Skin epidermis (tissue), 12 donors: ENCODE measurements around the gene AIRE.

ENCODE experiments used
- H3K27ac ChIP-seq, 21 experiments: fragments of 200-600 bp; sonication (generic) in 11 of 21; one replicate each; pipeline ENCODE4 v1.5.0; 2020; ENCODE audit warnings: mild to moderate bottlenecking in 3 of 21, inconsistent platforms in 2 of 21, moderate library complexity in 2 of 21
- H3K4me3 ChIP-seq, 7 experiments: fragments of 200-600 bp; sonication (generic) in 2 of 7; one replicate each; pipeline ENCODE4 v1.5.0; 2020; ENCODE audit warnings: inconsistent platforms in 2 of 7, mild to moderate bottlenecking in 2 of 7, moderate library complexity in 1 of 7

The AIRE gene

DNA sequence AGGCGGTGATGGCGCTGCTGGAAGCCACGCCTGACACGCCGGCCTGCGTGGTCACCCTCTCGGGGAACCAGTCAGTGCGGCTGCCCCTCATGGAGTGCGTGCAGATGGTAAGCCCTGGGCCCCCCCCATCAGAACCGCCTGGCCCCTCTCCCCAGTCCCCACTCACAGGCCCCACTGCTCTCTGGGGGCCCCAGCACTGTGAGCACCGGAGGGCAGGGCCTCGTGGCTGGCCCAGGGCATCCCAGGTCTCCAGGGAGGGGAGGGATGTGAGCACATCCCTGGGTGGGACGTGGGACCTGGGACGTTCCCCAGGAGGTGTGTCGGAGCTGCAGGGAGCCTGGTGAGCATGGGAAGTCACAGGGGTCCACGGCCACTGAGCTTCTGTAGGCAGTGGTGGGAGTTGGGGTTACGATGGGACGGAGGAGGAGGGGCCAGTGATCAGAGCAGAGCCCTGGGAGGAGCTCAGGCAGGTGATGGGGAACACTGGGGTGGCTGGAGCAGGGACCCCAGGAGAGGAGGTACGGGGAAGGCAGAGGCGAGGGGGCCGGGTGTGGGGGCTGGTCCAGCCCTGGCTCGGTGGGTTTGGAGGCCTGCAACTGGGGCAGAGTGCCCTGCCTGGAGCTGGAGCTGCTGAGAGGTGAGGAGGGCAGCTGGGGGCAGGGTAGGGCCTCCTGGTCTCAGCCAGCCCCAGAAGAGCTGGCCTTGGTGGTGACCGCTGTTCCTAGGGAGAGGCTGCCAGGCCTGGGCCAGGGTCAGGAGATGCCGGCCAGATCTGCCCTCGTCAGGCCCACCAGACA is 33.0 kb downstream of the AIRE start:
- H3K27ac ChIP-seq: no peak overlapping the region
- H3K4me3 ChIP-seq: no peak overlapping the region

DNA sequence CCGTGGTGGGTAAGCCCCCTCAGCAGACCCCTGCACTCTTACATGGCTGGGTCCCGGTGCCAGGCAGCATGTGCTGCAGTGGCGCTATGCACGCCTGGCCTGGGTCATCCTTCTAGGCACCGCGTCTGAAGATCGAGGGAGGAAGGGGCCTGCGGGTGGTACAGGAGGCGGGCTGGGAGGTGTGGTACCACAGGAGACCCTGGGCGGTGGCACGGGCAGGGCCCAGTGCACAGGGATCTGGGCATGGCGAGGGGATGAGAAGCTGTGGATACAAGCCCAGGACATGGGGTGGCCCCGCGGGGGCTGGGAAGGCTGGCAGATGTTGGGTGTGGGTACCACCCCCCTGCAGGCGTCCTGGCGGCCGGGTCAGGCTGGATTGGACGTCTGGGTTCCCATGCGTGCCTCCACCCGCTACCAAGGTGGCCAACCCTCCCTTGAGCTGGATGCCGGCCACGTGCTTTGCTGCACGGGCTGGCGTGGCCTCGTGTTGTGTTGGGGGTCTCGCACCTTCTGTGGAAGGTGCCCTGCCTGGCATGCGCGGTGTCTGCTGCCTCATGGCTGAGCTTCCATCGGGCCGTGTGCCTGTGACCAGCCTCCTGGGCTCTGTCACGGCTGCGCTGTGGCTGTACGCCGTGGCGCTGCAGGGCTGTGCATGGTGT is 33.9 kb downstream of the AIRE start:
- Histone ChIP-seq H3K27ac (no peak overlapping the region), H3K4me3 (no peak overlapping the region)

DNA sequence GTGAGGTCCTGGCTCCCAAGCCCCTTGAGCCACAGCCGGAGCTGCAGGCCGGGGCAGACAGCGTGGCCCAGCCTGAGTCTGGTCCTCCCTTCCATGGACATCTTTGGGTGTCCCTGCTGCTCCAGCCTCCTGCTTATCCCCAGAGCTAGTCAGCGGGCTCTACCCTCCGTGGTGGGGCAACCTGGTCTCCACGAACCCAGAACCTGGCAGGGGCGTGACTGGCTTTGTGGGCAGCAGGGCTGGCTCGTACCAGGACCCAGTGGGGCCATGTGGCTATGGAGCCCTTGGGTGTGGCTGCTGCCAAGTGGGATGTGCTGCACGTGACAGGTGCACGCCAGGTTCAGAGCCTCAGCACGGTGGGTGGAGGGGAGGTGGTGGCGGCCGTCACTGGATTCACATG is 35.2 kb downstream of the AIRE start:
- no peak overlapping the region for H3K4me3 ChIP-seq
- H3K27ac ChIP-seq: no peak overlapping the region

DNA sequence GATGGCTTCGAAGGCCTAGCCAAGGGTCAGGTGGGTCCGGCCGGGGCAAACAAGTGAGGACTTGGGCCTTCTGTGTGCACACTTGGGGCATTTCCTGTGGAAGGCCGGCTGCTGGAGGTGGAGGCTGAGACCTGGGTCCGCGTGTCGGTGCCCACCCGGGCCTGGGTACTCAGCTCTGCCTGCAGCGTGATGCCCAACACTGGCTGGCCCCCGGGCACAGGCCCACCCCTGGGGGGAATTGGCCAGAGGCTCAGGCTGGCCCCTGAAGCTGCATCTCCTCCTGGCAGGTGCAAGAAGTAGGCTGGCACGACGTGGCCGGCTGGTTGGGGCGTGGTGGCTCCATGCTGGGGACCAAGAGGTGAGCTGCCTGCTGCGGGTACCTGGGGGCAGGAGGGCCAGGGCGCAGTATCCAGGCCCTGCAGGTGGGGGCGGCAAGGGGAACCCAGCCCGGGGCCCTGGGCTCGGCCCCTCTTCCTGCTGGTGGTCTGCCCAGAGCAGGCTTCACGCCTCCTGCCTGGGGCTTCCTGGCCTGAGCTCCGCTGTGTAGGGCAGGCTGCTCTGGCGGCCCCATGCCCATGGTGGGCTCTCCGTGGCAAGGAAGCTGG is 36.3 kb downstream of the AIRE start:
- Histone ChIP-seq H3K4me3 (no peak overlapping the region), H3K27ac (no peak overlapping the region)

DNA sequence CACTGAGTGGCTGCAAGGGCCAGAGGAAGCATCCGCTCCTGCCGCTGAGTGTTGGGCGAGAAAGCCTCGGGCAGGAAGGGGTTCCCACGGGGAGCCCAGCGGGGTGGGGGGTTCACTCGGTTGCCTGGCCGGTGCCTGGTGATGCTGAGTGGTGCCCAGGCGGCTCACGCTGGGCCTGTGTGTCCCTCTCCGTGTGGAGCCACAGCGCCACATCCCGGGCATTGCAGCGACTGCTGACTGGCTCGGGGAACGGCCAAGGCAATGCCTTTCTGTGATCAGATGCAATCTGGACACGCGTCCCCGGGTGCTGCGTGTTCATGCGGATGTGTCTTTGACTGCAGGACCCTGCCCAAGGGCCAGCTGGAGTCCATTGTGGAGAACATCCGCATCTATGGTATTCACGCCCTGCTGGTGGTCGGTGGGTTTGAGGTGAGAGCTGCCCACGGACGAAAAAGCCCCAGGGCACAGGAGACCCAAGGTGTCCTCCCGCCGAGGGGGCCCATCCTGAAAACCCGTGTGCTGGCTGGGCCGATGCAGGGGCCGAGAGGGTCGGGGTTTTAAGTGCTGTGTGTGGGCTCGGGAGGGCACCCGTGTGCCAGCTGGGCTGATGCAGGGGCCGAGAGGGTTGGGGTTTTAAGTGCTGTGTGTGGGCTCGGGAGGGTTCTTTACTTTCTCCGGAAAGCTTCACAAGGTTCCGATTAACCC is 37.1 kb downstream of the AIRE start:
- H3K27ac ChIP-seq: no peak overlapping the region
- no peak overlapping the region for H3K4me3 ChIP-seq

DNA sequence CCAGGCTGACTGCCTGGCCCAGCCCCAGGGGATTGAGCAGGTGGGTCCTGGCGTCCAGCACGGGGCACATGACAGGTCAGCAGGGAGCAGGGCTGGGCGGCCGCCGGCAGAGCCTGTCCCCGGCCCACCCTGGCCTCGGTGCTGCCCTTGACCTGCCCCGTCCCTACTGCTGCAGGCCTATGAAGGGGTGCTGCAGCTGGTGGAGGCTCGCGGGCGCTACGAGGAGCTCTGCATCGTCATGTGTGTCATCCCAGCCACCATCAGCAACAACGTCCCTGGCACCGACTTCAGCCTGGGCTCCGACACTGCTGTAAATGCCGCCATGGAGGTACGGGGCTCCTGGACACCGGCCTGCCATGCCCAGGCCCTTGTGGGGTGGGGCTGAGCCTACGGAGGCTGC is 37.9 kb downstream of the AIRE start:
- no peak overlapping the region for H3K27ac ChIP-seq

DNA sequence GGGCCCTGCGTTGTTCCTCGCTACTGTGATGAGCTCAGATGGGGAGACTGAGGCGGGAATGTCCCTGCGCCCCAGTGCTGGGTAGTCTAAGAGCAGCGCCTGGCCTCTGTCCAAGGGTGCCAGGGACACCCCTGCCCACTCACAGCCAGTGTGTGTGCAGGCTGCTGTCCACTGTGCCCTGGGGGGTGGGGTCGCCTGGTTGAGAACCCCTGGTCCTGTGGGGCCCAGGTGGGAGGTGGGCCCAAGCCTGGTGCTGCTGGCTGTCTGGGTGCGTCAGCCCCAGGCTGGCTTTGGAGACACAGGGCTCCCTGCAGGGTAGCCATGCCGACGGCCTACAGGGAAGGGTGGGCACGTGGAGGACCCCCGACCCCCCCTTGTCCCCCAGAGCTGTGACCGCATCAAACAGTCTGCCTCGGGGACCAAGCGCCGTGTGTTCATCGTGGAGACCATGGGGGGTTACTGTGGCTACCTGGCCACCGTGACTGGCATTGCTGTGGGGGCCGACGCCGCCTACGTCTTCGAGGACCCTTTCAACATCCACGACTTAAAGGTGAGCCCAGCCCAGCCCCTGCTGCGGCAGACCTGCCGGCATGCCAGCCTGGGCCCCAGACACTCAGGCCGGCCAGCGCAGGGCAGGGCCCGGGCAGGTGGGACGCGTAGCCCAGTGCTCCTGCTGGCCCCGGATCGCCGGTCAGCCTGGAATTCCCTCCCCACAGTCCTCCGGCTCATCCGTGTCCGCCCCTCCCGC is 38.6 kb downstream of the AIRE start:
- no peak overlapping the region for H3K4me3 ChIP-seq
- peak overlapping the region in 1 of 21 experiments; percentile 26 for H3K27ac ChIP-seq

More for the DNA sequence above, 37.9 kb downstream of the AIRE start:
- H3K4me3 ChIP-seq: no peak overlapping the region

DNA sequence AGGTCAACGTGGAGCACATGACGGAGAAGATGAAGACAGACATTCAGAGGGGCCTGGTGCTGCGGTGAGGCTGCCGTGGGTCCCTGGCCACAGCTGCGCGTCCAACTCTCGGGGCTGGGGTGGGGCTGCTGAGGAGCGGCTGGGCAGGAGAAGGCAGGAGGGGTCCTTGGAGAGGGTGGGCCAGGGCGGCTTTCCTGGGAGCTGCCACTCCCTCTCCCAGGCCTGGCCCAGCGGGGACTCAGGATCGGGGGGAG is 39.1 kb downstream of the AIRE start:
- no peak overlapping the region for H3K27ac ChIP-seq
- no peak overlapping the region for H3K4me3 ChIP-seq

DNA sequence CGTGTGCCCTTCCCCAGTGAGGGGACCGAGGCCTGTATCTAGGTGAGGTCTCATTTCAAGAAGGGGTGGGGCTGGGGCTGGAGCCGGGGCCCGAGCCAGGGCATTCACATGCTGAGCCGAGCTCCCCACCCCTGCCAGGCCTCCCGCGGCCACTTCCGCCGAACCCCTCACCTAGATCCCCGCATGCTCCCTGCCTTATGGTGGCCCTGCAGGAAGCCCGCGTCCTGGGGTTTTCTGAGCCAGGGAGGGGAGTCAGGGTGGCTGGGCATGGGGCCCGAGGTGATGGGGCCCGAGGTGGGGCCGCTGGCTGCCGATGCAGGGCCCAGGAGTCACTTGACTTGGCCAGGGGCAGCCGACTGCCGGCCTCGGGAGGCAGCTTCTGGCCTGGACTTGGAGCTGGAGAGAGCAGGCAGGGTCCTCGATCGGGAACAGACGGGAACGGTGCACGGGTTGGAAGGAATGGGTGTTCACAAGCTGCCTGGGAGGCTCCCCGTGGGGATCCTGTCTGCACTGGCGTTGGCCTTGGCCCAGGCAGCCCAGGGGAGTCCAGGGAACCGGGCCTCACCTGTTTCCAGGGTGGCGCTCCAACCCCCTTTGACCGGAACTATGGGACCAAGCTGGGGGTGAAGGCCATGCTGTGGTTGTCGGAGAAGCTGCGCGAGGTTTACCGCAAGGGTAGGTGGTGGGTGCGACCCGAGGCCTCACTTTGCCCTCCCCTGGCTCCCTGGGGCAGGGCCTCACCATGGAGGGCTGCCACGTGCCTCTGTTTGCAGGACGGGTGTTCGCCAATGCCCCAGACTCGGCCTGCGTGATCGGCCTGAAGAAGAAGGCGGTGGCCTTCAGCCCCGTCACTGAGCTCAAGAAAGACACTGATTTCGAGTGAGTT is 40.0 kb downstream of the AIRE start:
- H3K4me3 ChIP-seq: no peak overlapping the region
- H3K27ac ChIP-seq: no peak overlapping the region

DNA sequence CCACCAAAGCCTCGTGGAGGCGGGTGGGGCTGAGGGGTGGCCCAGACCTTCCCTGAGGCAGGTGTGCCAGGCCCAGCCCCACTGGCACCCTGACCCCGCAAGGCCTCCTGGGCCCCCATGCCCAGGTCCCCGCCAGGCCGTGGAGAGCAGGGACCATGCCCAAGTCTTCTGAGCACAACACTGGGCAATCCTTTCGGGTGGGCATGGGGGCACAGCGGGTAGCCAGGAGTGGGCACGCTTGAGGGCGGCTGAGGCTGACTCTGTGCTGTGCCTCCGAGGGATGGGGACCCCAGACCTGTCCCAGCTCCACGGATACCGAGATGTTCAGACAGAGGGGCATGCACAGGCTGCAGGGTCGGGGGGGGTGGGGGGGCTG is 40.6 kb downstream of the AIRE start:
- no peak overlapping the region for H3K4me3 ChIP-seq
- H3K27ac ChIP-seq: no peak overlapping the region

DNA sequence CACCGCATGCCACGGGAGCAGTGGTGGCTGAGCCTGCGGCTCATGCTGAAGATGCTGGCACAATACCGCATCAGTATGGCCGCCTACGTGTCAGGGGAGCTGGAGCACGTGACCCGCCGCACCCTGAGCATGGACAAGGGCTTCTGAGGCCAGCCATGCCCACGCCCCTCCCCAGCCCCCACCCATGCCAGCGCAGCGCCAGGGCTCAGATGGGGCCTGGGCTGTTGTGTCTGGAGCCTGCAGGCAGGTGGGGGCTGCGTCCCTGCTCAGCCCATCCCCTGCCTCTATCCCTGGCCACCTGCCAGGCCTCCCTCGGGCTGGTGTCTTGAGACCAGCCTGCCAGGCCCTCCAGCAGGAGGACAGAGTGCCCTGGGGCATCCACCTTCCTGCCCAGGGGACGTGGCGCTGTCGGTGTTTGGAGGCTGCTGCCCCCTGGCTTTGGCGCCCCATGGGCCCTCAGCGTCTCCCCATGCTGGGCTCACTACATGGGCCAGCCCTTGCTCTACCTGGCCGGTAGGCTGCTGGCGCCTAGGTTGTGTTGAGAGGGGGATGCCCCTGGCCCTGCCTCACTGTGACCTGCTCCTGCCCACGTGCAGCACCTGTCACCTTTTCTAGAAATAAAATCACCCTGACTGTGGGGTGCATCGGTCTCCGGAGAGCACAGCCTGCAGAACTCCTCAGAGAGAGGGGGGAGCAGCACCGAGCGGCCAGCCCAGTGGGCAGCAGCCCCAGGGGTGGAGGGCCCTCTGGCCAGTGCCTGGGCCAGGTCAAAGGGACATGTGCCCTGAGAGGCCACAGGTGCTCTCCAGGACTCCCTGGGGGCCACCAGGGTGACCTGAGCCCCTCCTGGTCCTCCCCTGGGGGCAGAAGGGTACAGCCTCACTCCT is 41.3 kb downstream of the AIRE start:
- Histone ChIP-seq H3K27ac (no peak overlapping the region), H3K4me3 (no peak overlapping the region)

DNA sequence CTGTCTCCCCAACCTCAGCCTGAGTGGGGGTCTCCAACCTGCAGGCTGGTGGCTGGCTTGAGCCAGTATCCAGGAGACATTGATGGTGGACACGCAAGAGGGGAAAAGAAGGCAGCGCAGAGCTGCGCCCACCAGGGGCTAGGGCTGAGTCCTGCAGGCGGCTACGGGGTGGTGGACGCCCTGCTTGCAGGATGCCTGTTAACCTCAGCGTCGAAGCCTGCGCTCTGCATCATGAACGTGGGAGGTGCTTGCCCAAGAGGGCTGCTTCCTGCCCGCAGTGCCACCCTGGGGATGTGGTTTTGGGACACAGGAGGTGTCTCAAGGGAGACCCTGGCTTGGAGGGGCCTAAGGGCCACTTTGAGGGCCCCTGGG is 41.9 kb downstream of the AIRE start:
- Histone ChIP-seq H3K4me3 (no peak overlapping the region), H3K27ac (no peak overlapping the region)

DNA sequence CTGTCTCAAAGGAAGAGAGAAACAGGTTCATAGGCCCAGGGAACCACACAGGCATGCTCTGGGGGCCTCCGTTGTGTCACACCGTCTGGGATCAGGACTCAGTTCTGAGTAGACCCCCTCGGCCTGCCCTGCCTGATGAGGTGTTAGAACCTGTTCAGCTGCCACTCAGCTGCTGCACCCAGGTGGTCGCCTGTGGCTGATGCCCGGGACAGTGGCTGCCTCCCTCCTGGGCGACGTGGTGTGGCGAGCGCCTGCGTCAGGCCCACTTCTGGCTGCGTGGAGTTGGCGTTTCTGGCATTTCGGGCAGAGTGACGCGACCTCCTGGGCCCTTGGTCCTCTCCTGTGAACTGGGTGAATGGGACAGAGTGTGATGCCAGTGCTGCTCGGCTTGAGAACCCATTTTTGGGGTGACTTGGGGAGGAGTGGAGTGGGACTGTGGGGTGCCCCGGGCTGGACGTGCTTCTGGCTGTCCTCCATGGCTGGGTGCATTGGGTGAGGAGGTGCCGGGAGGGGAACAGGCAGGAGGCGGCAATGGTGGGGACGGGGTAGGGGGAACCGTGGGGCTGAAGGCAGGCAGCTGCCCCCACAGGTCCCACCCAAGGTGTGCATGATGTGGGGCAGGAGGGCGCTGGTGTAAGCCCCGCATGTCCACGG is 42.7 kb downstream of the AIRE start:
- Histone ChIP-seq H3K4me3 (no peak overlapping the region), H3K27ac (no peak overlapping the region)

DNA sequence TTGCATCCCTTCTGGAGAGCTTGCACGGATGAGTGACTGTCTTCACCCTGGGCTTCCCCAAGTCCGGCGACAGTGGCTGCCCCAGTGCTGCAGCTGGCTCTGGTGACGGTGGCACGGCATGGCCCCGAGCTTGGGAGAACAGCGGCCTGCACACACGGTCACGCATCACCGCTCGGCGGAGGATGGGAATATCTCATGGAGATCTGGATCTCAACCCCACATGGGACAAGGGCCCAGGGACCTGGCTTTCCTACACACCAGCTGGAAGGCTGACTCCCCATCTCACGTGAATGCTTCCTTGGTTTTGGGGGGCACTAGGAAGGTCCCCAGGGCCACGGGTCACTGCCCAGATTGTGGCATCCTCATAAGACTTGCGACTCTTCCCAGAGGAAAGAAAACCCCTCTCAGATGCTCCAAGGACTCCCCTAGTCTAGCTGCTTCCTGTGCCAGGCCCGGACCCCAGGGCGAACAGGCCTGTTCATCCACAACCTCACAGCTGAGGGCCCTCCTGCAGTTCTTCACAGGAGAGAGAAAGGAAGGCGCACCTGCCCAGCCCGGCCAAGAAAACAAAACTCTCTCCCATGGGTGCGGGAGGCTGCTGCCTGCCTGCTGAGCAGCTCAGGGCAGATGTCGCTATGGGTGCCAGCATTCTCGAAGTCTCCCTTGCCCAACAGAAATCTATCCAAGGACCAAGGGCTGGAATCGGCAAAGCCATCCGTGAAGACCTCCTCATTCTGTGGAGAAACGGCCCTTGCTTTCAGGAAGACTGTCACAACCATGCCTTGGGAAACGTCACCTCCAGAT is 43.6 kb downstream of the AIRE start:
- Histone ChIP-seq H3K4me3 (no peak overlapping the region), H3K27ac (no peak overlapping the region)

DNA sequence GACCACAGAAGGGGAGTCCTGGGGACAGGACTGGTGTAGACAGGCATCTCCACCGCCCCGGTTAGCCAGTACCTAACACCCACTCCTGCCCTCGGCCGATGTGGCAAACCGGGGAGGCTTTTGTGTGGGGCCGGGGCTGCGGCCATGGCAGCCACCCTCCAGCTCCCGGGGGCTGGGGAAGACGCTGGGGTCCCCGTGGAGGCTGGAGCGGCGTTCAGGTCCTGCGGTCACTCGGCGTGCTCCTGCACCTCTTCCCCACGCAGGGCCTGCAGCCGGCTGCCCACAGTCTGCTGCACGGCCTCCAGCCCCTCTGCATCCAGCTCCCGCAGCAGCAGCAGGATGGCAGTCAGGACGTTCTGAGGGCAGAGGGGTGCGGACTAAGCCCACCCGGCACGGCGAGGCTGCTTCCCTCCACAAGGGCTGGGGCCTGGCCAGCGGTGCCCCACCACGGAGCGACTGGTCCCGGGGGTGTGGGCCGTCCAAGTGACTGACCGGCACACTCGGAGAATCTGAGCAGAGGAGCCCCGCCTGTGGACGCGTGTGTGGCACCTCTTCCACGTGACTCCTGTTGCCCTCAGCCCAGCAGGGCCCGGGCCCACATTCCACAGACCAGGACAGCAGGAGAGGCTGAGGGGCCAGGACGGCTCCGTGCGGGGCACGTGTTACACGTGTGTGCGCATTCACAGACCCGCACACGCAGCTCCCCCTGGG is 44.5 kb downstream of the AIRE start:
- no peak overlapping the region for H3K27ac ChIP-seq
- no peak overlapping the region for H3K4me3 ChIP-seq

DNA sequence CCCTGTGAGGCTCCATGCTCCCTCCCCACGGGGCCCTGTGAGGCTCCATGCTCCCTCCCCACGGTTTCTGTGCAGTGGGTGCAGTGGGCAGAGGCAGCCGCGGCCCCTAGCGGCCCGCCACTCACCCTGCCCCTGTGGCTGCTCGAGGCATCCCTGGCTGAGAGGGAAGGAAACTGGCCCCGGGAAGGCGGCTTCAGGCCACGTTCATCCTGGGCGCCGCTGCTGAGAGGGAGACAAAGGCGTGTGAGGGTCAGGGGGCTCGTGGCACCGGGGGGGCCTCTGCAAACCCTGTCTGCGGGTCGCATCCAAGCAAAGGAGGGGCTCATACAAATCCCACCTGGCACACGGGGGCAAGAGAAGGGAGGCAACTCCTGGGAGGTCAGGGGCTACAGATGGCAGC is 45.0 kb downstream of the AIRE start:
- Histone ChIP-seq H3K4me3 (no peak overlapping the region), H3K27ac (no peak overlapping the region)
